Measurements from ENCODE around the gene CCND2.

DNA sequence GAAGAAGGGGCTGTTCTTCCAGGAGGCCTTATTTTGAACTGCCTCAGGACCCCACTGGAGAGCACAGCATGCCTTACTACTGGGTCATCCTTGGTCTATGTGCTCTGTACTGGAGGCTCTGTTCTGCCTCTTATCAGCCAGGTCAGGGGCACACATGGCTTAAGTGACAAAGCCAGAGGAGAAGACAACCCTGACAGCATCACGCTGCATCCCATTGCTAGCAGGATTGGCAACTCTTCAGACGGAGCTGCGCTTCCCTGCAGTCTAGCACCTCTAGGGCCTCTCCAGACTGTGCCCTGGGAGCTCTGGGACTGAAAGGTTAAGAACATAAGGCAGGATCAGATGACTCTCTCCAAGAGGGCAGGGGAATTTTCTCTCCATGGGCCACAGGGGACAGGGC is 30.2 kb downstream of the CCND2 start:
- no peak for TF ChIP-seq CTCF (IDR thresholded peaks at IDR 0.05; ENCODE audit: poor library complexity, severe bottlenecking)
- no peak for TF ChIP-seq REST (IDR thresholded peaks at IDR 0.05; ENCODE audit: borderline replicate concordance)
- TF ChIP-seq EZH2 (IDR thresholded peaks at IDR 0.05; ENCODE audit: borderline replicate concordance, insufficient read depth, low read length, poor library complexity, severe bottlenecking): no peak
- TF ChIP-seq RAD21 (conservative IDR thresholded peaks at IDR 0.05): no peak
- TF ChIP-seq TAF1 (IDR thresholded peaks at IDR 0.05; ENCODE audit: low read depth): no peak
- no peak for TF ChIP-seq POLR2AphosphoS5 (IDR thresholded peaks at IDR 0.05)

All from neural cell (in vitro differentiated cells).